Calu3 (cell line): ENCODE data around the gene NXN. TPM values are rescaled to one million over a fixed set of nuclear protein-coding genes. Genes with fewer than 3 reads are reported as not detected.
A peak's percentile ranks its signal among the peaks of the same experiment; 100 is the strongest.

ENCODE experiments used
- BruUV-seq: library from RNA; stranded (reverse); fragments of 400-500 nt; replicated peaks from 2 replicates; lab custom pipeline; 2021; lab: Mats Ljungman, UMichigan
- CTCF ChIA-PET: fragments of 300-600 bp; sonication (Branson Sonifier 250); formaldehyde crosslinking; loops from one replicate; lab custom pipeline; 2022; ENCODE audit warnings: antibody characterized with exemption; lab: Charles Lee
- DNase-seq: peaks from one replicate; pipeline ENCODE4 v3.0.0; 2022
- H3K27ac Mint-ChIP-seq: one replicate; pipeline ENCODE4 v1.8.0; 2022; ENCODE audit warnings: mixed read lengths; ENCODE audit not compliant: unreplicated experiment
- H3K27me3 Mint-ChIP-seq: one replicate; pipeline ENCODE4 v1.8.0; 2022; ENCODE audit warnings: mixed read lengths; ENCODE audit not compliant: unreplicated experiment
- H3K36me3 Mint-ChIP-seq: one replicate; pipeline ENCODE4 v1.8.0; 2022; ENCODE audit warnings: mild to moderate bottlenecking, moderate library complexity, mixed read lengths; ENCODE audit not compliant: insufficient read depth, unreplicated experiment
- H3K4me1 Mint-ChIP-seq: one replicate; pipeline ENCODE4 v1.8.0; 2022; ENCODE audit warnings: mild to moderate bottlenecking, low read depth, mixed read lengths; ENCODE audit not compliant: unreplicated experiment
- H3K4me3 Mint-ChIP-seq: one replicate; pipeline ENCODE4 v1.8.0; 2022; ENCODE audit warnings: mild to moderate bottlenecking, low read depth, moderate library complexity, mixed read lengths; ENCODE audit not compliant: unreplicated experiment
- H3K9me3 Mint-ChIP-seq: one replicate; pipeline ENCODE4 v1.8.0; 2022; ENCODE audit warnings: low read depth, mixed read lengths; ENCODE audit not compliant: unreplicated experiment
- intact Hi-C: fragments of 100-400 bp; cut with micrococcal nuclease; formaldehyde crosslinking; loops from one replicate; pipeline ENCODE4 v1.10.0; 2022; ENCODE audit not compliant: unreplicated experiment
- total RNA-seq: library from RNA; stranded (reverse); gene quantifications from 2 replicates; pipeline ENCODE4 v1.2.3, GENCODE V29; 2022
- TF ChIP-seq, protein P1 (sequence below): fragments of 200-600 bp; IDR thresholded peaks from one replicate; pipeline ENCODE4 v1.8.0; 2022; ENCODE audit warnings: antibody characterized with exemption; ENCODE audit not compliant: unreplicated experiment

NXN gene
- total RNA-seq, 1 experiment from 2014 or later, result 1.8 TPM

DNA sequence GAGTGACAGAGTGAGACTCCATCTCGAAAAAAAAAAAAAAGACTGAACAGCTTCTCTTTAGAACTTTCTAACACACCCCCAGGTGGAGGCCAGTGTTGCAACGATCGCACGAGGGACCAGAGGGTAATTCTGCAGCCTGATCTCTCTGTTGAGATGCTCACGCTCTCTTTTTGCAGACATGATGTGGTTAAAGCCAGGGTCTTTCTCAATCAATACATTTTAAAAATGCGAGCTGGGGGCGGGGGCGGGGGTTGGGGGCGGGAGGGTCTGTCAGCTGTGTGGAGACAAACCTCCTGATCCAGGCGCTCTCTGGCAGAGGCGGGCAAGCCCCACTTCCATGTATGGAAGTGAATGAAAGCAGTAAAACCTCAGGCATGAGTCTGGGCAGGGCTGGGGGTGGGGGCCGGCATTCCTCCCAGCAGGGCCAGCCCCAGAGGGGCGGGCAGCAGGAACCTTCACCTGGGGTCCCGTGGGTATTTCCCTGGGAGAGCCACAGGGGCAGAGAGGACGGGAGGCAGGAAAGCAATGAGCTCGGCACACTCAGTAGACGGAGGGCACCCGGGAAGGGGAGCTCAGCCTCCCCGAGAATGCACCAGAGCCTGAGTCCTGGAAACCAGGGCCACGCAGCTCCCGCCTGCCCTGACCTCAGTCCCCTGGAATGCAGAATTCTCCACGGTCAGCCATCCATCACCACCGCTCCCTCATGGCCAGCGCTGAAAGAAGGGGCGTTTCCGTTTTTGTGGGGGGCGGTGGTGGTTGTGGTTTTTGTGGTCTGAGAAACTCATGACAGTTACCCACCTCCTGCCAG lies 28.0 kb downstream of the NXN start:
- no TSS peak for BruUV-seq
- Mint-ChIP-seq H3K9me3 (no peaks in the 10 kb centered on the region), H3K4me1 (no peaks in the 10 kb centered on the region), H3K27me3 (no peaks in the 10 kb centered on the region), H3K4me3 (no peak overlapping the region), H3K27ac (no peak overlapping the region), H3K36me3 (no peaks in the 10 kb centered on the region)
- intact Hi-C loops, result loop anchor here (2.0 kb wide), 1 partner anchor 17 kb away; no protein-coding TSS in a partner anchor
- peak; percentile 16 for DNase-seq
- CTCF ChIA-PET, result interaction anchor here (0.6 kb wide), 1 partner anchor 24 kb away, joined by 5 read pairs; no protein-coding TSS in a partner anchor
- TF ChIP-seq, protein P1, sequence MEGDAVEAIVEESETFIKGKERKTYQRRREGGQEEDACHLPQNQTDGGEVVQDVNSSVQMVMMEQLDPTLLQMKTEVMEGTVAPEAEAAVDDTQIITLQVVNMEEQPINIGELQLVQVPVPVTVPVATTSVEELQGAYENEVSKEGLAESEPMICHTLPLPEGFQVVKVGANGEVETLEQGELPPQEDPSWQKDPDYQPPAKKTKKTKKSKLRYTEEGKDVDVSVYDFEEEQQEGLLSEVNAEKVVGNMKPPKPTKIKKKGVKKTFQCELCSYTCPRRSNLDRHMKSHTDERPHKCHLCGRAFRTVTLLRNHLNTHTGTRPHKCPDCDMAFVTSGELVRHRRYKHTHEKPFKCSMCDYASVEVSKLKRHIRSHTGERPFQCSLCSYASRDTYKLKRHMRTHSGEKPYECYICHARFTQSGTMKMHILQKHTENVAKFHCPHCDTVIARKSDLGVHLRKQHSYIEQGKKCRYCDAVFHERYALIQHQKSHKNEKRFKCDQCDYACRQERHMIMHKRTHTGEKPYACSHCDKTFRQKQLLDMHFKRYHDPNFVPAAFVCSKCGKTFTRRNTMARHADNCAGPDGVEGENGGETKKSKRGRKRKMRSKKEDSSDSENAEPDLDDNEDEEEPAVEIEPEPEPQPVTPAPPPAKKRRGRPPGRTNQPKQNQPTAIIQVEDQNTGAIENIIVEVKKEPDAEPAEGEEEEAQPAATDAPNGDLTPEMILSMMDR, result no peak

- no TSS peak for BruUV-seq
- no peaks in the 10 kb centered on the region for H3K4me1 Mint-ChIP-seq
- intact Hi-C loops, result loop anchor here (2.0 kb wide), 1 partner anchor 15 kb away; no protein-coding TSS in a partner anchor
- no peaks in the 10 kb centered on the region for H3K27me3 Mint-ChIP-seq
- DNase-seq, result no peak
- CTCF ChIA-PET, result no interaction called here
- no peak overlapping the region for H3K27ac Mint-ChIP-seq
- H3K4me3 Mint-ChIP-seq, result no peak overlapping the region
- TF ChIP-seq, protein P1, result no peak
- H3K9me3 Mint-ChIP-seq, result no peaks in the 10 kb centered on the region
- H3K36me3 Mint-ChIP-seq, result no peaks in the 10 kb centered on the region
Observed at GRCh38 chr17:949623-950303, 29.8 kb downstream of the NXN start.

DNA sequence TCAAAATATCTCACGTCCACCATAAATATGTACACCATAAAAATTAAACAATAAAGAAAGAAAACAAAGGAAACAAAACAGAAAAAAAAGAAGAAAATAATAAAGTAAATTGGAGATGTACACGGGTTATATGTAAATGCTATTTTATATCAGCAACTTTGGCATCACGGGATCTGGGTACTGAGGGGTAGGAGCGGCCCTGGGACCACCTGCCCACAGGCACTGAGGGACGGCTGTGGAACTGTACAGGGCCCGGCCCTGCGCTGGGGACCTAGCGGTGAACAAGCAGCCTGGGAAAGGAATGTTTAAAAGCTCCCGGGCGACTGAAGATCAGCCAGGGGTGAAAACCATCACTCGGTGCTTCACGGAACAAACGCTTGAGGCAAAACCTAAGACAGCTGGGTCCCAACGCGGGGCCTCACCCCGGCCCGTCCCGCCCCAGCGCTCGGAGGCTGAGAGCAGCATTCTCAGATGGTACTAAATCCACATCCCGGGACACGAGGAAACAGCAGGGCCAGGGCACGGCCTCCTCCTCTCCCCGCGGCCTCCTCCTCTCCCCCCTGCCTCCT lies 31.2 kb downstream of the NXN start:
- no peaks in the 10 kb centered on the region for H3K27me3 Mint-ChIP-seq
- H3K27ac Mint-ChIP-seq, result no peak overlapping the region
- H3K4me1 Mint-ChIP-seq, result no peaks in the 10 kb centered on the region
- no peaks in the 10 kb centered on the region for H3K9me3 Mint-ChIP-seq
- H3K36me3 Mint-ChIP-seq, result no peaks in the 10 kb centered on the region
- intact Hi-C loops, result no loop called here
- H3K4me3 Mint-ChIP-seq, result no peak overlapping the region
- DNase-seq, result no peak
- BruUV-seq, result no TSS peak
- CTCF ChIA-PET, result no interaction called here
- TF ChIP-seq, protein P1, result no peak

- Mint-ChIP-seq H3K27me3 (no peaks in the 10 kb centered on the region), H3K4me3 (no peak overlapping the region), H3K27ac (no peak overlapping the region), H3K9me3 (no peaks in the 10 kb centered on the region), H3K4me1 (no peaks in the 10 kb centered on the region), H3K36me3 (no peaks in the 10 kb centered on the region)
- no TSS peak for BruUV-seq
- TF ChIP-seq, protein P1, result no peak
- no peak for DNase-seq
- CTCF ChIA-PET, result interaction anchor here (0.7 kb wide), 1 partner anchor 164 kb away, joined by 3 read pairs; no protein-coding TSS in a partner anchor
- intact Hi-C loops, result no loop called here
Observed at GRCh38 chr17:946510-947236, 32.9 kb downstream of the NXN start.
